SK-N-SH treated with all-trans-retinoic acid at 6 μM for 48 hours (cell line): ENCODE measurements around the gene CPEB1.

Experiments used
- ATAC-seq: fragments of 200-7000 bp; cut with Tn5 transposase; 3 replicates; pipeline ENCODE4 v1.9.1; 2020; ENCODE audit warnings: mild to moderate bottlenecking, moderate library complexity
- ARNTL ChIP-seq: fragments of 450-650 bp; formaldehyde crosslinking; IDR thresholded peaks from 2 replicates; pipeline ENCODE4 v1.5.0; 2020; ENCODE audit warnings: low read depth, mild to moderate bottlenecking, moderate library complexity, borderline replicate concordance
- BACH2 ChIP-seq: fragments of 250-450 bp; sonication (Bioruptor Pico); IDR thresholded peaks from 2 replicates; pipeline ENCODE4 v1.9.0; 2021; ENCODE audit warnings: mild to moderate bottlenecking, borderline replicate concordance
- CREB5 ChIP-seq: fragments of 250-450 bp; sonication (Bioruptor Pico); IDR thresholded peaks from 2 replicates; pipeline ENCODE4 v1.5.1; 2020; ENCODE audit warnings: low read depth, mild to moderate bottlenecking, moderate library complexity
- CSDC2 ChIP-seq: fragments of 250-450 bp; sonication (Bioruptor Pico); IDR thresholded peaks from 2 replicates; pipeline ENCODE4 v1.5.0; 2020; ENCODE audit warnings: mild to moderate bottlenecking, moderate library complexity
- ESRRG ChIP-seq: fragments of 250-450 bp; sonication (Bioruptor Pico); IDR thresholded peaks from 2 replicates; pipeline ENCODE4 v1.6.1; 2021; ENCODE audit warnings: mild to moderate bottlenecking
- GLIS3 ChIP-seq: fragments of 250-450 bp; sonication (Bioruptor Pico); IDR thresholded peaks from 2 replicates; pipeline ENCODE4 v1.5.0; 2020; ENCODE audit warnings: mild to moderate bottlenecking, moderate library complexity
- ISL1 ChIP-seq: fragments of 250-450 bp; sonication (Bioruptor Pico); IDR thresholded peaks from 2 replicates; pipeline ENCODE4 v2.1.2; 2022; ENCODE audit warnings: mild to moderate bottlenecking, moderate library complexity
- OSR1 ChIP-seq: fragments of 250-450 bp; sonication (Bioruptor Pico); IDR thresholded peaks from 2 replicates; pipeline ENCODE4 v1.8.0; 2022; ENCODE audit warnings: moderate library complexity, mild to moderate bottlenecking, inconsistent platforms
- PATZ1 ChIP-seq: fragments of 250-450 bp; sonication (Bioruptor Pico); IDR thresholded peaks from 2 replicates; pipeline ENCODE4 v1.8.0; 2020; ENCODE audit warnings: mild to moderate bottlenecking, moderate library complexity, borderline replicate concordance
- POU6F1 ChIP-seq: fragments of 250-450 bp; sonication (Bioruptor Pico); IDR thresholded peaks from 2 replicates; pipeline ENCODE4 v1.8.0; 2021; ENCODE audit warnings: low read depth, mild to moderate bottlenecking, moderate library complexity, borderline replicate concordance
- PPARA ChIP-seq: fragments of 250-450 bp; sonication (Bioruptor Pico); IDR thresholded peaks from 2 replicates; pipeline ENCODE4 v1.5.0; 2020; ENCODE audit warnings: mild to moderate bottlenecking, borderline replicate concordance
- RARB ChIP-seq: fragments of 250-450 bp; sonication (Bioruptor Pico); IDR thresholded peaks from 2 replicates; pipeline ENCODE4 v1.8.0; 2021; ENCODE audit warnings: mild to moderate bottlenecking, moderate library complexity
- SNAI2 ChIP-seq: fragments of 250-450 bp; sonication (Bioruptor Pico); IDR thresholded peaks from 2 replicates; pipeline ENCODE4 v1.5.0; 2020; ENCODE audit warnings: mild to moderate bottlenecking, moderate library complexity
- TCF4 ChIP-seq: fragments of 250-450 bp; sonication (Bioruptor Pico); IDR thresholded peaks from 2 replicates; pipeline ENCODE4 v1.8.0; 2021; ENCODE audit warnings: mild to moderate bottlenecking, moderate library complexity, borderline replicate concordance
- TOX ChIP-seq: fragments of 250-450 bp; sonication (Bioruptor Pico); IDR thresholded peaks from 2 replicates; pipeline ENCODE4 v1.8.0; 2021; ENCODE audit warnings: mild to moderate bottlenecking, moderate library complexity, borderline replicate concordance
- TSHZ2 ChIP-seq: fragments of 250-450 bp; sonication (Bioruptor Pico); IDR thresholded peaks from 2 replicates; pipeline ENCODE4 v1.5.0; 2020; ENCODE audit warnings: mild to moderate bottlenecking, moderate library complexity
- ZC3H10 ChIP-seq: fragments of 250-450 bp; sonication (Bioruptor Pico); IDR thresholded peaks from 2 replicates; pipeline ENCODE4 v1.5.1; 2021; ENCODE audit warnings: mild to moderate bottlenecking, moderate library complexity
- ZFP3 ChIP-seq: fragments of 250-450 bp; sonication (Bioruptor Pico); IDR thresholded peaks from 2 replicates; pipeline ENCODE4 v1.5.0; 2020; ENCODE audit warnings: mild to moderate bottlenecking, moderate library complexity
- ZFP30 ChIP-seq: fragments of 450-650 bp; formaldehyde crosslinking; IDR thresholded peaks from 2 replicates; pipeline ENCODE4 v1.5.0; 2022; ENCODE audit warnings: mild to moderate bottlenecking, moderate library complexity
- ZNF70 ChIP-seq: fragments of 450-650 bp; formaldehyde crosslinking; IDR thresholded peaks from 2 replicates; pipeline ENCODE4 v1.5.0; 2020; ENCODE audit warnings: mild to moderate bottlenecking, moderate library complexity
- ZNF8 ChIP-seq: fragments of 450-650 bp; formaldehyde crosslinking; IDR thresholded peaks from 2 replicates; pipeline ENCODE4 v1.5.0; 2020; ENCODE audit warnings: mild to moderate bottlenecking, moderate library complexity

The CPEB1 gene

GRCh38 chr15:82539691-82540054 is 107.5 kb downstream of the CPEB1 start:
- TF ChIP-seq CSDC2 (CRISPR knock-in tag), result no peak
- ATAC-seq, result no peak

GRCh38 chr15:82538961-82539690 is 108.0 kb downstream of the CPEB1 start:
- TF ChIP-seq POU6F1 (CRISPR knock-in tag), result no peak
- TF ChIP-seq ZFP3 (CRISPR knock-in tag), result no peak
- TF ChIP-seq ISL1 (CRISPR knock-in tag), result no peak
- TF ChIP-seq TSHZ2, result no peak
- TF ChIP-seq OSR1, result no peak
- no peak for TF ChIP-seq PPARA (CRISPR knock-in tag)
- TF ChIP-seq ZNF8 (CRISPR knock-in tag), result no peak
- TF ChIP-seq BACH2 (CRISPR knock-in tag), result no peak
- no peak for TF ChIP-seq PATZ1 (CRISPR knock-in tag)
- no peak for TF ChIP-seq CSDC2 (CRISPR knock-in tag)
- TF ChIP-seq SNAI2 (CRISPR knock-in tag), result no peak
- no peak for TF ChIP-seq ZFP30
- TF ChIP-seq TCF4 (CRISPR knock-in tag), result no peak
- no peak for TF ChIP-seq ESRRG (CRISPR knock-in tag)
- no peak for TF ChIP-seq ZNF70 (CRISPR knock-in tag)
- TF ChIP-seq RARB (CRISPR knock-in tag), result no peak
- TF ChIP-seq CREB5 (CRISPR knock-in tag), result no peak
- no peak for TF ChIP-seq GLIS3 (CRISPR knock-in tag)
- no peak for TF ChIP-seq TOX (CRISPR knock-in tag)
- ATAC-seq, result no peak

- no peak for ATAC-seq
- no peak for TF ChIP-seq PATZ1 (CRISPR knock-in tag)
- TF ChIP-seq SNAI2 (CRISPR knock-in tag), result no peak
- TF ChIP-seq RARB (CRISPR knock-in tag), result no peak
- TF ChIP-seq CREB5 (CRISPR knock-in tag), result no peak
- TF ChIP-seq BACH2 (CRISPR knock-in tag), result no peak
- no peak for TF ChIP-seq CSDC2 (CRISPR knock-in tag)
- TF ChIP-seq GLIS3 (CRISPR knock-in tag), result no peak
- no peak for TF ChIP-seq ISL1 (CRISPR knock-in tag)
- no peak for TF ChIP-seq ESRRG (CRISPR knock-in tag)
- no peak for TF ChIP-seq ARNTL (CRISPR knock-in tag)
- no peak for TF ChIP-seq ZNF8 (CRISPR knock-in tag)
- no peak for TF ChIP-seq ZNF70 (CRISPR knock-in tag)
- TF ChIP-seq POU6F1 (CRISPR knock-in tag), result no peak
- TF ChIP-seq TOX (CRISPR knock-in tag), result no peak
- TF ChIP-seq ZC3H10 (CRISPR knock-in tag), result no peak
These were observed 109.7 kb downstream of the CPEB1 start for GRCh38 chr15:82537351-82537908.
